ENCODE results near the gene MRPL34.

Gene MRPL34

DNA sequence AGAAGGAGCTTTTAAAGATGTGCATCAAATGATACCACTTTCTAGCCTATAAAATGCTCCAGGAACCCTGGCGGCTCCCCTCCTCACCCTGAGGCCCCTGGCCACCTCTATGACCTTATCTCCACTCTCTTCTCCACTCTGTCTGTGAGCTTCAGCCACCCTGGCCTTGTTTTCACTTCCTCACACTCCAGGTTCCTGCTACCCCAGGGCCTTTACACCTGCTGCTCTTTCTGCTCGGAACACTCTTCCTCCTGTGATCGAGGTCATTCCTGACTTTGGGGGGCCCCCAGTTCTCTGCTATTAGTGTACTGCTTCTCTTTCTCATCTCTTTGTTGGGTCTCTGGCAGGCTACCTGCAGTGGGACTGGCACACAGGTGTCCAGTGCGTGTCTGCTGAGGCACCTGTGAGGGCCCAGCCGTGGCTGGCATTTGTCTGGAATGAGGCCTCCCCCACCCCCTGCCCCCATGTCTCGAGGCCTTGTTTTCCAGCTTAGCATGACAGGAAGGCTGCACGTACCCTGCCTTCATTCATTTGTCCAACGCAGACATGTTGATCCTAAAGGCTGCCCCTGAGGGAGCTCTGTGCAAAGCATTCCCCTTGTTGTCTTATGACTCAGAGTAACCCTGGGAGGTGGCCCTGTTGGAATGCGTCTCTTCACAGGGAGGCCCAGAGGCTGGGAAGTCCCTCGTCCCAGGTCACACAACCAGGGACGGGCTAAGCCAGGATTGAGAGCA lies 6.0 kb downstream of the MRPL34 start:
- no peak for DNase-seq

DNA sequence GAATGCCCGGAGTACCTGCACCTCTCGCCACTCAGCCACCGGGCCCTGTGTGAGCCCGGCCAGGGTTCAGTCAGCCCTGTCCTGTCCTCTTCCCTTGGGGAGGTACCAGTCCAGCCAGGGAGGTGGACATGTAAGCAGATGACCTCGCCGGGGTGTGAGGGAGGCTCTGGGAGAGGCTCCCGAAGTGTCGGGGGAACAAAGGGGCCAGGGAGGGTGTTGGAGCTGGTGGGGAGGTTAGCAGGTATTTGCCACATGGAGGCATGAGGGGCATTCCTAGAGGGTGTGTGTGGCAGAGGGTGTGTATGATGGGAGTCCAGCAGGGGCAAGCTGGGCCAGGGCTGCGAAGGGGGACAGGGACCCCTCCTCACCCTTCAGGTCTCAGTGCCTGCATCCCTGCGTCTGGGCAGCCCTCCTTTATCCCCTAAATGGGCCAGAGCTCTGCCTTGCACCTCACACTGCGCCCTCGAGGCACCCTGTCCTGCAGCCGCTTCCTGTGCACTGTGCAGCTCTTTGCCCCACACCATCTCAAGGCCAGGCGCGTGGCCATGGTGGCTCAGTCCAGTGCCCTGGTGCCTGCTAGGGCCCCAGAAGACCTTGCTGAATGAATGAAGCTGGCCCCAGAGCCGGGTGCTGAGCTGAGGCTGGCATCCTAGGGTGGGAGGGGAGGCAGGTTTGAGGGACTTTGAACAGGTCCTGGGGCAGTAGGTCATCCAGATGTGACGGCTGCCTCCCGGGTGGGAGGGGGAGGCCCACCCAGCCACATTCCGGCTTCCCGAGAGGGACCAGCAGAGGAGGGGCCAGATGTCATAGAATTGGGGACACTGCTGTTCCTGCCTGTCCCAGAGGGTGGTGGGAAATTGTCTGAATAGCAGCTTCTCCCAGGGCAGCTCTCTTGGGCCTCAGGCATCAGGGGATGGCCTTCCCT lies 6.8 kb downstream of the MRPL34 start:
- DNase-seq, result no peak

DNA sequence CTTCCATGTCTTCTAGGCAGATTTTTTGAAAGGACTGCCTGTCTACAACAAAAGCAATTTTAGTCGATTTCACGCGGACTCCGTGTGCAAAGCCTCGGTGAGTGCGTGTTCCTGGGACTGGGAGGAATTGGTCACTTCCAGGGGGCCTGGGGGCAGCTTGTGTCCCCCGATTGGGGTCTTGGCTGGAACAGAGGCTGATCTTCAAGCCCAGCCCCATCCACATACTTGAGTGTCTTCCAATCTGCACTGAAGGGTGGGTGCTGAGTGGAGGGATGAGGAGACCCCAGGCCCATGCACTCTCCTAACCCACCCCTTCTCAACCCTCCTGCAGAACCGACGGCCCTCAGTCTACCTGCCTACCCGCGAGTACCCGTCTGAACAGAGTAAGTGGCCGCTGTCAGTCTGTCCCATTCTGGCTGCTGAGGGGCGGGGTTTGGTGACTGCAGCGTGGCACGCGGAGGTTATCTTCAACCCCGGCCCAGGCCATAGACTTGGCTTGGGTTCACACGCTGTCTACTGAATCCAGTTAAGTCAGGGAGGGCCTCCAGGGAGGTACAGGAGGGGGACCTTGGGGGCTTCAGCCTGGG lies 8.4 kb downstream of the MRPL34 start:
- no peak for DNase-seq

DNA sequence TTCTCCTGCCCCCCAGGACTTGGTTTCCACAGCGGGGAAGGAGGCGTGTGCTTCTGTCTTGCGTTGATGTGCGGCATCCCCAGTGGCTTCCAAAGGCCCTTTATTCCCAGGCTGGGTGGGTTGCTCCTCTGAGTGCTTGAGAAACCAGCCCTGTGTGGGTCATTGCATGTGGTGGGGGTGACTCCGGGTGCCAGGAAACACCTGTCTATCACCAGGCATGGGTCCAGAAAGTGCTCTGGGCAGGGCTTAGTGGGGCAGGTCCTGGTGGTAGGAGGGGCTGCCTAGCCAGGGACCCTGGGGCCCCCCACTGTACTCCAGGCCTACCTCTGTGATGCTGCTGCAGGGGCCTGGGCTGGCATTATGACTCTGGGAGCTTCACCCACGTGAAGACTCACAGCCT lies 13.3 kb downstream of the MRPL34 start:
- no peak for DNase-seq

DNA sequence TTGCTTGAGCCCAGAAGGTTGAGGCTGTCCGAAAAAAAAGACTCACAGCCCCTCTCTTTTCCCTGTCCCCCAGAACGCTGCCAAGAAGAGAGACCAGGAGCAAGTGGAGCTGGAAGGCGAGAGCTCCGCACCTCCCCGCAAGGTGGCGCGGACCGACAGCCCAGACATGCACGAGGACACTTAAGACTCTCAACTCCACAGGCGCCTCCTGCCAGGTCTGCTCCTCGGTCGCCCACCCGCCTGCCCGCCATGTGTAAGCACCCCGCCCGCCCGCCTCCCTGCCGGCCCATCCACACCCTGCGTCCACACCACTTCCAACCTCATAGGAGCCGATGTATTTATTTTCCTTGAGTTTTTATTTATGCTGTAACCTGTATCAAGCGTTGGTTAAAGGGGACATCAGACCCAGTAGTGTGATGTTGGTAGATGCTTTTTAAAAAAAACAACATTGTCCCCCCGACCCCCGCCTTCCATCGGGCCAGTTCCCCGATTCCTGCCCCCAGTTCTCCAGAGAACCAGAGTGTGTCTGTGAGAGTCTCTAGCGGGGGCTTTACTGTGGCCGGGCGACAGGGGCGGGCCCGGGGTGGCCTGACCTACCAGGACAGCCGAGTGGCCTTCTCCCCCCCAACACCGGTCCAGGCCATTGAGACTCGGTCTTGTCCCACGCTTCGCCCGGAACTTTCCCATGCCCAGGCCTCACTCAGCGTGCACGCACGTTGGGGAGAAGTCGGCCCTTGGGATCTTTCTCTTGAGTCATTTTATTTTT lies 14.0 kb downstream of the MRPL34 start:
- DNase-seq, result no peak

DNA sequence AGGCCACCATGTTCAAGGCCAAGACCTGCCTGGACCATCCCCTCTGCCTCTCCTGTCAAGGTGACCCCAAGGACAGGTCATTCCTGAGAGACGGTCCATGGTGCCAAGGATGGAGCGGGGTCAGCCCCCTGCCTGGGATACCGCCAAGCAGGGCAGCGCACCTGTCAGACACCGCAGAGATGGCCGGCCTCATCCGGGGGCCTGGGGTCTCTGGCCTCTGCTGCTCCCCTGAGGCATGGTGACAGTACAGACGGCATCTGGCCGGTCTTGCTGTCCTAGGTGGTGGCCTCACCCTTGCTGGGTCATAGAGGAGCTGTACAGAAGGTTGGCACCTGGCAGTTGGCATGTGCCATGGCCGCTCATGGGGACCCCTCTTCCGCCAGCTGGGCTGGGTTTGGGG lies 14.8 kb downstream of the MRPL34 start:
- DNase-seq, result no peak

DNA sequence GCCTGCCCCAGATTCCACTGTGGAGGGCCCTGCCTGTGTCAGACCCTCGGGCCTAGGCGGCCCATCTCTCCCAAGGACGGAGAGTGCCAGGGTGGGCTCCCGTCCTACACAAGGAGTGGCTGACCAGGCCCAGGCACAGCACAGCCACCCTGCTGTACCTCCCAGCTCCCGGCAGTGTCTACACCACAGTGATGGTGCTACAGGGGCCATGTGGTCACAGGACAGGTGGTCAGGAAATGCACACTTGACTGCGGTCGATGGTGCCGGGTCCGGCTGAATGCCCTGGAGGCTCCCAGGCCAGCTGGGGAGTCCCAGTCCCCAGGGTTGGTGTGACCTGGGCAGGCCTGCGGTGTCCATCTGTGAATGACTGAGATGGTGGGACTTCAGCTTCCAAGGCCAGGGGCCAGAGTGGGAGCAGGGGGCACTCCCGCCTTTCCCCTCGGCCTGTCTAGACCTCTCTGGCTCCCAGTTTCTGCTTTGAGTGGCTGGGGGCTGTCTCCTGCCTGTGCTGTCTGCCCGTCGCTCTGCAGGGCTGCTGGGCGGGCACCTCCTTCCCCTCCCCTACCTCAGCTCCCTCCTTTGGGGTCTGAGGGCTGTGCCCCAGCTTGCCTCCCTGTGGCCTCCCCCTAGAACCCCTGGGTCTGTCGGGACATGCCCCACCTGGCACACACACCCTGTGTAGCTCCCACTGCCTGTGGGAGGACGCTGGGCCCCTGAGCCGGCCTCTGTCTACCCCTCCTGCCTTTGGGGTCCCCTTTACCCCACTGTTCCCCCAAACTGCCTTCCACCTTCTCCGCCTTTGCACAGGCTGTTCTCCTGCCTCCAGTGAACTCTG lies 16.2 kb downstream of the MRPL34 start:
- DNase-seq, result no peak

DNA sequence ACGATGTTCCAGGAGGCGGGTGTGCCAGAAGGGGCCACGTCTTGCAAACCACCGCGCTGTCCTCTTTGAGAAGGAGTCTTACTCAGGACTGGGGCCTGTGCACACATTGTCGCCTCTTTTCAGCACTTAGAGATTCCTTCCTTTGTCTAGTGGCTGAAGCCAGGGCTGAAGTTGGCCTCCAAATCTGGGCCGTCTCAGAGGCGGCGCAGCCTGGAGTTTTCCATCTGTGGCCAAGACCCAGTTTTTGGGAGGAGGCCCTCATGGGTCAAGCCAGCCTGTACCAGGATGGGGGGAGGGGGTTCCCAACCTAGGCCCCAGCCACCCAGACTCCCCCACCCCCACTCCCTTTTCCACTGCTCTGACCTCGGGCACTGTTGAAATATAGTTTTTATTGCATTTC lies 17.2 kb downstream of the MRPL34 start:
- DNase-seq, result no peak

DNA sequence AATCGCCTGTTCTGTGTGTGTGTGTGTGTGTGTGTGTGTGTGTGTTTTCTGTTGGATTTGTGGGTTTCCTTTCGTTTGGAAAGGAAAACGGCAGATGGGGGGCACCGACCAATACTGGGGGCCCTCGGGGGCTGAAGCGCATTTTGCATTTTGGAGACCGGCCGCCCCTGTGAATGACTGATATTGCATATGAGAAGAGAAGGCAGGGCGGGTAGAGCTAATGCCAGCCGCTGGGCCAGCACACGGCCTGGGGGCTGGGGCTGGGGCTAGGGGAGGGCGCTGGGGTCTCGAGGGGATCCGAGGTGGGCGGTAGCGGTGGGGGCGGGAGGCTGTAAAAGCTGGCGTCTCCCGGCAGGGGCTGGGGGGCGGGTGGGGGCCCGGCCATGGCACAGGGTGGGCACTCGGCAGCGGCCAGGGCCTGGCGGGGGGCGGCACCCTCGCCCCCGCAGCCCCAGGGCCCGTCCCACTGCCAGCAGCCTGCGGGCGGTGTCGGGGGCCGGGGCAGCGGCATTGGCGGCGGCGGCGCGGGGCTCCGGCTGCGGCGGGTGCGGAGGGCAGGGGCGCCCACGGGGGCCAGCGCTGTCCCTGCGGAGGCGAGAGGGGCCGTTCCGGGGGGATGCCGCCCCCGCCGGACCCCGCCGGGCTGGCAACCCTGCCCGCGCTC lies 17.8 kb downstream of the MRPL34 start:
- DNase-seq, result no peak

DNA sequence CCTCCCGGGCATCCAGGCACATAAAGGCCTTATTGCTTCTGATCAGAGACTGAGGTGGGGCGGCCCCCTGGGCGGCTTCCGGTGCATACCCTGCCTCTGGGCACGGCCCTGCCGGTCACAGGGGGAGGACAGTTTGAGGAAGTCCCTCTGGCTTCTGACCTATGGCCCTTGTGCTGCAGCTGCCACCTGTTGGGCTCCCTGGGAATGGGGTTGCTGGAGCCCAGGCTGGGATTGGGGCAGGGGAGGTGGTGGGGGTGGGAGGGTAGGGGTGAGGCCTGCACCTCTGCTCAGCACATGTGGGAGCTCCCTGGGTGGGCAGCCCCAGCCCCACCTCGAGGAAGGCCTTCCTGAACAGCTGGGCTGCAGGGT lies 18.3 kb downstream of the MRPL34 start:
- peak; percentile 24 for DNase-seq

DNA sequence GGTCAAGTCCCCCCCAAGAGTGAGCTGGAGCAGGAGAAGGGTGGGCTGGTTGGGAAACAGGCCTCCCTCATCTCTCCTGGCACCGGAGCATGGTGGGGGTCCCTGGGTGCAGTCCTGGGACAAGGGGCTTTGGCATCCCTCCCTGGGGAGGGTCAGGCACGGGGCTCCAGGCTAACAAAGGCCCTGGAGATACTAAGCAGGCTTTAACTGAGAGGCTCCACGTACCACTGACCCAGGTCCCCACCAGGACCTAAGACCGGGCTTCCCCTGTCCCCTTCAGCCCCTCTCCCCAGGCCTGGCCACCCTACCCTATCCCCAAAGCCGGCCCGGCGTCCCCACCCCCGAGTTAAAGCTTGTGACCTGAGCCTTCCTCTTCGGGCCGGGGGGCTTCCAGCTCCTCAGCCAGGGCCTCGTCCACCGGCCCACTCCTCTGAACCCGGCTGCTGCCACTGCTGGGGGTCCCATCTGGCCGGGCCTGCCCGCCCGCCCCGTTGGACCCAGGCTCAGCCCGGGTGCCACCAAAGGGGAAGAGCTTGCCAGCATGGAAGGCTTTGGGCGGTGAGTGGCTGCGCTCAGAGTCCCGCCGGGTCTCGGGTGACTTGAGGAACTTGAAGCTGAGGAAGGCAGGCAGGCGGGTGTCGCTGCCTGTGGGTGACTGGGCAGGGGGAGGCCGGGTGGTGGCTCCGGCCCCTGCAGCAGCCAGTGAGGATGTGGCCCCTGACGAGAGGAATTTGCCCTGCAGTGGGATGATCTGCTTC lies 18.9 kb downstream of the MRPL34 start:
- DNase-seq, result no peak

DNA sequence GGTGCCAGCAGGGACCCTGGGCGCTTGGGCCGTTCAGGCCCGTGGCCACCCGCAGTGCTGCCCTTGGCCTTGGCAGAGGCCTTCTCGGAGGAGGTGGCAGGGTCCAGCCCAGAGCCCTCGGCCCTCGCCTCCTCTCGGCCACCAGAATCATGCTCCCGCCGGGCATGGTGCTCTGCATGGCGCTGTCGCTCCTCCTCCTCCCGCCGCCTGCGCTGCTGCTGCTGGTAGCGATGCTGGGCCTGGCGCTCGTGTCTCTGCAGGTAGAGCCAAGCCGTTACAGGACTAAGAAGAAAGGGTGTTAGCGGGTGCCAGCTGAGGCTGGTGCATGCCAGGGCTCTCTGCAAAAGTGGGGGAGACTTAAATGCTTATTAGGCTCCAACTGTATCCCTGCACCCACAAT lies 19.5 kb downstream of the MRPL34 start:
- no peak for DNase-seq

DNA sequence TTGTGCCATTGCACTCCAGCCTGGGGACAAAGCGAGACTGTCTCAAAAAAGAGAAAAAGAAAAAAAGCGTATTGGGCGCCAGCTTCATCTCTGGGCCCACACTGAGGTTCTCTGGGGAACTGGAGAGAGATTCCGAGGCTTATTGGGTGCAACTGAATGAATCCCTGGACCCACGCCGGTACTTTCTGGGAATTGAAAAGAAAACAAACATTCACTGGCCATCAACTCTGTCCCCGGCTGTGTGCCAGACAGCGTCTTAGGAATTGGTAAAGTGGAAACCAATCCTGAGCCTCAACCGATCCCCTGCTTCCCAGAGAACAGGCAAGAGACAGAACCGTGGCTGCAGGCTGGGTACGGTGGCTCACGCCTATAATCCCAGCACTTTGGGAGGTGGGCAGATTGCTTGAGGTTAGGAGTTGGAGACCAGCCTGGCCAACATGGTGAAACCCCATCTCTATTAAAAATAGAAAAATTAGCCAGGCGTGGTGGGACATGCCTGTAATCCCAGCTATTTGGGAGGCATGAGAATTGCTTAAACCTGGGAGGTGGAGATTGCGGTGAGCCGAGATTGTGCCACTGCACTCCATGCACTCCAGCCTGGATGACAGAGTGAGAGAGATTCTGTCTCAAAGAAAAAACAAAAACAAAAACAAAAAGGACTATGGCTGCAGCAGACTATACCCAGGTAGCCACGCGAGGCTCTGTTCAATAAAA lies 20.4 kb downstream of the MRPL34 start:
- DNase-seq, result no peak

DNA sequence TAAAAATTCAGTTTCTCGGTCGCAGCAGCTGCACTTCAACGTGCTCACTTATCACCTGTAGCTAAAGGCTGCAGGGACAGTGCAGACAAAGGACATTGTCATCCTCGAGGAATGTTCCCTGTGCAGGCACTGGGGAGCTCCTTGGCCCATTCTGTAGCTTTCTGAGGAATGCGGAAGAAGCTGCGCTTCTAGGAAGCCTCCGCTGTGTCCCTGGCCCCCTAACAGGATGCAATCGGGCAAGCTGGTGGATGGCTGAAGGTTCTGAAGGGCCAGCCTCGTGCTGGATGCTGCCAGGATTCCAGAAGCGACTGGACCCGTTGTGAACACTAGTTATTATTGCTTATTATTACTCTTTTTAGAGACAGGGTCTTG lies 20.9 kb downstream of the MRPL34 start:
- no peak for DNase-seq

DNA sequence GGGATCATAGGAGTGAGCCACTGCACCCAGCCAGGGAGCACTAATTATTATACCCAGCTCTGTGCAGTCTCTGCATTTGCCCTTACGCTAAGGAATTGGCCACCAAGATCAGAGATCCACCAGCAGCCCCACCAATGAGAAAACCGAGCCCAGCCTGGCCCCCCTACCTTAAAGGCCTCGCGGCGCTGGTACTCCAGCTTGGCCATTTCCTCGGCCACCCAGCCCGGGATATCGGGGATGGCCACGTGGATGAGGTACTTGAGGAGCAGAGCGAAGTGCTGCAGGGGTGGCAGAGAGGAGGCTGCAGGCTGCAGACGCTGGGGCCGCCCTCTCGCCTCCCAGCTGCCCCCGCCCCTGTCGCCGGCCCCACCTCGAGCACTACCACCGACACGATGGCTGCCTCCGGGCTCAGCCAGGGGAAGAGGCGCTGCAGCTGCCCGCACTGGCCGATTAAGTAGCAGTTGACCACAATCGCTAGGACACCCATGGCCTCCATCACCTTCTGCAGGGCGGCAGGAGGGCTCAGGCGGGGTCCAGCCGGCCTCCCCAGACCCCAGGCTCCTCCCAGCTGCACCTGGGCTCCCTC lies 21.5 kb downstream of the MRPL34 start:
- DNase-seq, result no peak

DNA sequence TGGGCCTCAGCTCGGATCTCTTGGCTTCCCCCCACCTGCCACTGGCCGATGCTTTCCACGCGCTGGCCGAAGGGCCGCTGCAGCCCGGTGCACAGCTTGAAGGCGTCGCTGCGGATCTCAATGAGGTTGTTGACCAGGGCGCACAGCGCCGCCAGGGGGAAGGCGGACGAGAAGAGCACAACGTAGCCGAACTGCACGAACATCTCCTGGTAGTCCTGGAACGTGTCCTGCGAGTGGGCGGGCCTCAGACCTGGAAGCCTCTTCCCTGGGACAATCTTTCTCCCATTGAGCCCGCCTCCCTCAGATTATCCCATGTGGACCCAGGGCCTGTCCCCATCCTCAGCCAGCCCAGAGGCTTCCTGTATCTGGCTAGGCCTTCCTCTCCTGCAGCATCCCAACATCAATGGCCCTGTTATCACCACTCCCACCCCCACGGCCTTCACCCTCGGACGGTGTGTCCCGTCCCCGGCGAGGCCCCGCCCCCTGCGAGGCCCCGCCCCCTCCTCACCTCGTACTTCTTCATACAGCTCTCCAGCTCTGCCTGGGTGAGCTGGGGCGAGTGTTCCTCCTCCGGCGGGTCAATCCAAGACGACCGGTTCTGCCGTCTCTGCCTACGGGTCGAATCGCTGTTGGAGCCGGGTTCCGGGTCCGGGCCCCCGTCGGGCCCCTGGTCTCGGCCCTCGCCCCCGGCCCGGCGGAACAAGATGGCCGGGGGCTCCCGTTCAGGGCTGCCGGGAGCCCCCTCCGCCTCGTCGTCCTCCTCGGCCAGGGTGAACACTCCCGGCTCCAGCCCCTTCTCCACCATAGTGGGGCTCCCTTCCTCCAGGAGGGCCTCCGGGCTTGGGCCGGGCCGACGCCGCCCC lies 22.2 kb downstream of the MRPL34 start:
- peak; percentile 66 for DNase-seq

DNA sequence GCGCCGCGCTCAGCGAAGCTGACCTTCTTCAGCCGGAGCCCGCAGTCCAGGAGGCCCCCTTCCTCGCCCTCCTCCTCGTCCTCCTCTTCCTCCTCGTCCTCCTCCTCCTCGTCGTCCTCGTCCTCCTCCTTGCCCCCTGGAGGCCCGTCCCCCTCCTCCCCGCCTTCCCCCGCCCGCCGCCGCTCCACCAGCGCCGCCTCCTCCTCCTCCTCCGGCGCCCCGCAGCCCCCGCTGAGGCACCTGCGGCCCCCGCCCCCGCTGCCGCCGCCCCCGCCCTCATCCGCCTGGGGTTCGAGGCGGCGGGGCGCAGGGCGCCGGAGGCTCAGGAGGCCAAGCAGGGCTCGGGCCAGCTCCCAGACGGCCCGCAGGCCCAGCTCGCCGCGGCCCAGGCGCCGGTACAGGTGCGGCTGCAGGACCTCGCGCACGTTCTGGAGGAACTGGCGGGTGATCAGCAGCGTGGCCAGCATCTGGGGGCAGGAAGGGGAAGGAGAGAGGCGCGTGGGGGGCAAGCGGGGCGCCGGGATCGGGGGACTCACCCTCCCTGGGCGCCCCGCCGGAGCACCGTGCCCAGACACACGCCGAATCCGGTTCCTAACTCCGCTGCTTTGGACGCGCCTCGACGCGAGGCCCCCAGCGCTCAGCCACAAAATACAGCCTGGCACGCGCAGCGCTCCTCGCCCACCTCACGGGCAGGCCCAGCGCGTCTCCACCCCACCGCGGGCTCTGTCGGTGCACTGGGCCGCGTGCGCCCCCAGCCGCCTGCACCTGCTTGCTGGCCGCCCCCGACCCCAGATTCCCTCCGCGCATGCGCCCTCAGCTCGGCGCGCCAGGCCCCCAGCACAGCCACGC lies 23.1 kb downstream of the MRPL34 start:
- DNase-seq, result peak; percentile 44

All from stimulated activated CD4-positive, alpha-beta T cell treated with anti-CD3 and anti-CD28 coated beads, Interleukin-15, amount 100 ng/mL, for 24 hours (primary cell).